Astrocyte (in vitro differentiated cells and primary cell): Measurements from ENCODE around the gene SLC45A1. TPM values are rescaled to one million over a fixed set of nuclear protein-coding genes. Genes with fewer than 3 reads are reported as not detected.
A peak's percentile ranks its signal among the peaks of the same experiment; 100 is the strongest.

Experiments
- DNase-seq: peaks from one replicate; pipeline ENCODE4 v3.0.0-alpha.2; 2010; ENCODE audit warnings: low read depth
- FAIRE-seq: peaks from 2 replicates; lab custom pipeline; 2011; peaks lifted over from hg19 to GRCh38; lab: Jason Lieb, UNC
- H2AFZ ChIP-seq: 2 replicates; pipeline ENCODE4 v1.6.0; 2012; ENCODE audit warnings: low read depth, low read length, inconsistent platforms
- H3K27ac ChIP-seq: 2 replicates; pipeline ENCODE4 v1.5.1; 2011; ENCODE audit warnings: low read depth, low read length, inconsistent platforms
- H3K27me3 ChIP-seq: 2 replicates; pipeline ENCODE4 v1.6.0; 2011; ENCODE audit warnings: low read length, inconsistent platforms; ENCODE audit not compliant: insufficient read depth
- H3K36me3 ChIP-seq: 2 replicates; pipeline ENCODE4 v1.5.1; 2011; ENCODE audit warnings: low read length, inconsistent platforms; ENCODE audit not compliant: insufficient read depth
- H3K4me1 ChIP-seq: 2 replicates; pipeline ENCODE4 v1.5.1; 2011; ENCODE audit warnings: low read length, inconsistent platforms; ENCODE audit not compliant: insufficient read depth
- H3K4me2 ChIP-seq: 2 replicates; pipeline ENCODE4 v1.6.0; 2012; ENCODE audit warnings: low read length, inconsistent platforms
- H3K4me3 ChIP-seq: 2 replicates; pipeline ENCODE4 v1.5.1; 2011; ENCODE audit warnings: low read depth, mild to moderate bottlenecking, low read length, inconsistent platforms; ENCODE audit not compliant: insufficient read depth
- H3K79me2 ChIP-seq: 2 replicates; pipeline ENCODE4 v1.6.0; 2012; ENCODE audit warnings: mild to moderate bottlenecking, low read length, inconsistent platforms; ENCODE audit not compliant: insufficient read depth
- H3K9ac ChIP-seq: 2 replicates; pipeline ENCODE4 v1.6.0; 2012; ENCODE audit warnings: mild to moderate bottlenecking, low read length, inconsistent platforms
- H3K9me3 ChIP-seq: 2 replicates; pipeline ENCODE4 v1.5.1; 2012; ENCODE audit warnings: low read depth, mild to moderate bottlenecking, low read length, inconsistent platforms; ENCODE audit not compliant: insufficient read depth
- H4K20me1 ChIP-seq: 2 replicates; pipeline ENCODE4 v1.6.0; 2012; ENCODE audit warnings: low read length, inconsistent platforms; ENCODE audit not compliant: insufficient read depth
- H3K27ac Mint-ChIP-seq: one replicate; pipeline ENCODE4 v1.8.0; 2021; ENCODE audit warnings: mild to moderate bottlenecking, mixed read lengths; ENCODE audit not compliant: unreplicated experiment
- H3K27me3 Mint-ChIP-seq: one replicate; pipeline ENCODE4 v1.8.0; 2021; ENCODE audit warnings: low read depth, mixed read lengths; ENCODE audit not compliant: unreplicated experiment
- H3K36me3 Mint-ChIP-seq: one replicate; pipeline ENCODE4 v1.8.0; 2021; ENCODE audit warnings: low read depth, mixed read lengths; ENCODE audit not compliant: unreplicated experiment
- H3K4me1 Mint-ChIP-seq: one replicate; pipeline ENCODE4 v1.8.0; 2021; ENCODE audit warnings: low read depth, mixed read lengths; ENCODE audit not compliant: unreplicated experiment
- H3K4me3 Mint-ChIP-seq: one replicate; pipeline ENCODE4 v1.8.0; 2021; ENCODE audit warnings: mild to moderate bottlenecking, moderate library complexity, mixed read lengths; ENCODE audit not compliant: unreplicated experiment
- H3K9me3 Mint-ChIP-seq: one replicate; pipeline ENCODE4 v1.8.0; 2021; ENCODE audit warnings: mild to moderate bottlenecking, mixed read lengths; ENCODE audit not compliant: unreplicated experiment
- CTCF ChIP-seq: IDR thresholded peaks from 2 replicates; pipeline ENCODE4 v1.5.1; 2011; ENCODE audit warnings: low read depth, mild to moderate bottlenecking, inconsistent platforms, low read length, moderate library complexity; ENCODE audit not compliant: insufficient read depth
- EZH2 ChIP-seq: IDR thresholded peaks from 2 replicates; pipeline ENCODE4 v1.6.1; 2012; ENCODE audit warnings: mild to moderate bottlenecking, low read length, inconsistent platforms; ENCODE audit not compliant: insufficient read depth
- total RNA-seq: library from RNA; stranded (reverse); gene quantifications from 2 replicates; pipeline ENCODE4 v1.2.1, GENCODE V29; 2021

Gene SLC45A1
- total RNA-seq, 1 donor from 2014 or later = 0.95 TPM

GRCh38 chr1:8382608-8383505, 64.9 kb downstream of the SLC45A1 start:
- Histone ChIP-seq H3K4me1 (peaks cover 17% of the 10 kb centered on the region), H3K27ac (no peak overlapping the region), H4K20me1 (peaks cover 74% of the 10 kb centered on the region), H3K36me3 (peaks cover 2% of the 10 kb centered on the region), H3K4me3 (no peak overlapping the region), H3K9ac (no peak overlapping the region), H3K79me2 (peaks cover 89% of the 10 kb centered on the region), H3K27me3 (no peaks in the 10 kb centered on the region), H2AFZ (no peak overlapping the region), H3K4me2 (no peak overlapping the region), H3K9me3 (no peaks in the 10 kb centered on the region)
- H3K9me3 Mint-ChIP-seq = no peaks in the 10 kb centered on the region
- H3K36me3 Mint-ChIP-seq = peaks cover under 1% of the 10 kb centered on the region
- H3K4me1 Mint-ChIP-seq = peaks cover 48% of the 10 kb centered on the region
- DNase-seq (no peak), FAIRE-seq (no peak)
- TF ChIP-seq EZH2 = no peak
- TF ChIP-seq CTCF = no peak
- no peaks in the 10 kb centered on the region for H3K27me3 Mint-ChIP-seq
- H3K27ac Mint-ChIP-seq = no peak overlapping the region
- no peak overlapping the region for H3K4me3 Mint-ChIP-seq

GRCh38 chr1:8384088-8384487, 66.2 kb downstream of the SLC45A1 start:
- H3K4me1 ChIP-seq = peaks cover 17% of the 10 kb centered on the region
- H3K9me3 ChIP-seq = no peaks in the 10 kb centered on the region
- H3K4me2 ChIP-seq = no peak overlapping the region
- Mint-ChIP-seq H3K27me3 (no peaks in the 10 kb centered on the region), H3K9me3 (no peaks in the 10 kb centered on the region), H3K4me3 (no peak overlapping the region), H3K4me1 (peaks cover 47% of the 10 kb centered on the region), H3K27ac (peak overlapping the region; percentile 81), H3K36me3 (peaks cover 2% of the 10 kb centered on the region)
- no peak overlapping the region for H3K27ac ChIP-seq
- H3K27me3 ChIP-seq = no peaks in the 10 kb centered on the region
- DNase-seq (no peak), FAIRE-seq (no peak)
- peaks cover 68% of the 10 kb centered on the region for H4K20me1 ChIP-seq
- peaks cover 3% of the 10 kb centered on the region for H3K36me3 ChIP-seq
- TF ChIP-seq EZH2 = no peak
- no peak for TF ChIP-seq CTCF
- H2AFZ ChIP-seq = no peak overlapping the region
- H3K9ac ChIP-seq = no peak overlapping the region
- H3K4me3 ChIP-seq = no peak overlapping the region
- H3K79me2 ChIP-seq = peaks cover 85% of the 10 kb centered on the region

- H3K36me3 ChIP-seq = peaks cover 3% of the 10 kb centered on the region
- no peak overlapping the region for H3K9ac ChIP-seq
- no peaks in the 10 kb centered on the region for H3K27me3 ChIP-seq
- no peak for TF ChIP-seq CTCF
- no peak overlapping the region for H2AFZ ChIP-seq
- Mint-ChIP-seq H3K4me3 (no peak overlapping the region), H3K36me3 (peaks cover 2% of the 10 kb centered on the region), H3K4me1 (peaks cover 45% of the 10 kb centered on the region), H3K9me3 (no peaks in the 10 kb centered on the region), H3K27ac (peak overlapping the region; percentile 81), H3K27me3 (no peaks in the 10 kb centered on the region)
- H4K20me1 ChIP-seq = peaks cover 68% of the 10 kb centered on the region
- H3K4me2 ChIP-seq = no peak overlapping the region
- no peak overlapping the region for H3K4me3 ChIP-seq
- no peak overlapping the region for H3K27ac ChIP-seq
- H3K4me1 ChIP-seq = peaks cover 17% of the 10 kb centered on the region
- H3K9me3 ChIP-seq = no peaks in the 10 kb centered on the region
- FAIRE-seq (peak; percentile 17), DNase-seq (no peak)
- peaks cover 85% of the 10 kb centered on the region for H3K79me2 ChIP-seq
These were observed 66.7 kb downstream of the SLC45A1 start for GRCh38 chr1:8384577-8384976.
